Measurements from ENCODE around the gene ILKAP. TPM values are rescaled to one million over a fixed set of nuclear protein-coding genes. Genes with fewer than 3 reads are reported as not detected.

ILKAP gene
- total RNA-seq, 1 donor from 2014 or later = 17.7 TPM

DNA sequence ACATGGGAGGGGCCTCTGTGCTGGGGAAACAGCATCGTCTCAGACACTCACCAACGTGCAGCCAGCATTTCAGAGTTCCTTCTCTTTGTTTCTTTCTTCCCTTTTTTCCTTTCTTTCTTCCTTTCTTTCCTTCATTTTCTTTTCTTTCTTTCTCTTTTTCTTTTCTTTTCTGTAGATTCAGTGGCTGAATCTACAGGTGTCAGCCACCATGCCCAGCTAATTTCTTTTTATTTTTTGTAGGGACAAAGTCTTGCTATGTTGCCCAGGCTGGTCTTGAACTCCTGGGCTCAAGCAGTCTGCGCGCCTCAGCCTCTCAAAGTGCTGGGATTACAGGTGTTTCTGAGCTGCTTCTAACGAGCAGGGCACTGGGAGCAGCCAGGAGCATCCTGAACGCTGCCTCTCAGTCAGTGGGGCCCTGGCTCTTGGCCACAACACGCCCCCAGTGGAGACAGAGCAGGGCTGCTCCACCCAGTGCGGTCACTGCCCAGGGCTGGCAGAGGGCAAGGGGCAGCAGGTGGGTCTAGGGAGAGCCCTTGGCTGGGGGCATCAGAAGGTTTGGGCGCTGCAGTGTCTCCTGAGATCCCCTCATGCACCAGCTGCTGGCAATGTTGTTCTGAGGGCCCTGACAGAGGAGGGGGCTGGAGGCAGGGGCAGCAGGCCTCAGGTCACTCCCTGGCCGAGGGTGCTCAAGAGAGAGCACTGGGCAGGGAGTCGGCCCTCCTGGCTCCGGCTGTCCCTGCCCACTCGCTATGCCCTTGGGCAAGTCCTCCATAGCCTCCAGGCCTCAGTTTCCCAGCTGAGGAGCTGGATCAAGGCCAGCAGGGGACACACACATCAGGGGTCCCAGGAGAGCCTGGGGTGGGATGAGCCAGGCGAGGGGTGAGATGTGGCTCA, 69.7 kb downstream of the ILKAP start:
- no peak for DNase-seq

DNA sequence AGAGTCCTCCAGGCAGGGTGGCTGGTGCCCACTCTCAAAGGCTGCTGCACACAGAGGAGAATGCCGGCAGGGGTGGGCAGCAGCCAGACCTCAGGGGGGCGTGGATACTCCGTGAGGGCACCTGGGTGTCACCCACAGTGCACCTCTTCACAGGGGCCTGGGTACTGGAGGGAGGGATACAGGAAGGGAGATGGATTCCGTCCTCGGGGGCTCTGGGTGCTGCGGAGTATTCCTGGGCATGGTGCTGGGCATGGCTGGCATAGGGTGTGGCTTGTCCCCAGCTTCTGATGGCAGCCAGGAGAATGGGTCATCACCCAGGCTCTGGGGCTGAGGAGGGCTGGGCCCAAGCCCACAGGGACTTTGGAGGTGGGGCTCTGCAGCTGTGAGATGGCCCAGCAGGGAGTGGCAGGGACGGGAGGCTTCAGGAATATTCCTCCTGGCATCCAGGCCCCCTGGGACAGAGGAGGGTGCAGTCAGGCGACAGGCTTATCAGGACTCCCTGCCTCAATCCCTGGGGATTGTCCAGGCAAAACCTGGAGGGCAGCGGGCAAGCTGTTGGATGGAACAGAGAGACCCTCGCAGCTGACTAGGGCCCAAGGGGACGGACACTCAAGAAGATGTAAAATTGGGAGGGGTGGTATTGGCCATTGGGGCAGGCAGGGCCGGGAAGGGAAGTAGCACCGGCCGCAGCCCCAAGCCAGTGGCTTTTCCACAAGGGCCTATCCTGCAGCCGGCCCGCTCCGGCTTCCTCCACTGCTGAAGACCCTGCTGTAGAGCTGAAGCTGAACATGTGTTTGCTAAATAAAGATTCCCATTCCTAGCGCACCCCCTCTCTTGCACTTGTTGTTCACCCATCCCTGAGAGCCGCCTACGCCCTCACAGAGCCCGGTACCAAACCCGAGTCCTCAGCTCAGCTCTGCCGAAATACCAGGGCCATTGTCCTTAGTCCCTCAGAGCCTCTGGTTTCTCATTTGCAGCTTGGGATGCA, 70.7 kb downstream of the ILKAP start:
- DNase-seq = no peak

DNA sequence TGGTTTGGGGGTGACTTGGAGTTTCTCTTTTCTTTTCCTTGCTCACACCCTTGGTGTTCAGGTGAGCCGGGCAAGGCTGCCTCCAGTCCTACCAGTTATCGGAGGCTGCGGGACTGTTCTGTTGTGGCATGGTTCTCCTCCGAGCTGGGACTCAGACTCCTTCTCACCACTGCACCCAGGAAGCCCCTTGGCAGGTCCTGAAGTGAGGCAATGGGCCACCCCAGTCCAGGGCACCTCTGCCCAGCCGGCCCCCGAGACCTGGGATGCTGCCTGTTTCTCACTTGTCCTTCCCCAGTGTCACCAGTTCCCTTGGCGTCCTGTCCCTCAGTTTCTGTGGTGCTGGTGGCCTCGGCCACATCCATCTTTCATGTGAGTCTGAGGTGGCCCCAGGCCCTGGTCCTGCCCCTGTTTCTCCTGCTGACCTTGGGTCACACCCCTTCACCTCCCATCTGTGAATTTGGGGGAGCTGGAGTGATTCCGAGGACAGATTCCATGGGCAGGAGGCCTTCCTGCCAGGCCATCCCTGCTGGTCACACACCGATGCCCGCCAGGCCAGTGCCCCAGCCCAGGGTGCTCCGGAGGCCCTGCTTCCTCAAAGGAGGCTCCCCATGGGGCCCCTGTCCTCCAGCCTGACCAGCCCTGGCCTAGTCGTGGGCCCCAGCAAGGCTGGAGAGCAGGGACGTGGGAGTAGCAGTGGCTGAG, 71.6 kb downstream of the ILKAP start:
- DNase-seq = no peak

DNA sequence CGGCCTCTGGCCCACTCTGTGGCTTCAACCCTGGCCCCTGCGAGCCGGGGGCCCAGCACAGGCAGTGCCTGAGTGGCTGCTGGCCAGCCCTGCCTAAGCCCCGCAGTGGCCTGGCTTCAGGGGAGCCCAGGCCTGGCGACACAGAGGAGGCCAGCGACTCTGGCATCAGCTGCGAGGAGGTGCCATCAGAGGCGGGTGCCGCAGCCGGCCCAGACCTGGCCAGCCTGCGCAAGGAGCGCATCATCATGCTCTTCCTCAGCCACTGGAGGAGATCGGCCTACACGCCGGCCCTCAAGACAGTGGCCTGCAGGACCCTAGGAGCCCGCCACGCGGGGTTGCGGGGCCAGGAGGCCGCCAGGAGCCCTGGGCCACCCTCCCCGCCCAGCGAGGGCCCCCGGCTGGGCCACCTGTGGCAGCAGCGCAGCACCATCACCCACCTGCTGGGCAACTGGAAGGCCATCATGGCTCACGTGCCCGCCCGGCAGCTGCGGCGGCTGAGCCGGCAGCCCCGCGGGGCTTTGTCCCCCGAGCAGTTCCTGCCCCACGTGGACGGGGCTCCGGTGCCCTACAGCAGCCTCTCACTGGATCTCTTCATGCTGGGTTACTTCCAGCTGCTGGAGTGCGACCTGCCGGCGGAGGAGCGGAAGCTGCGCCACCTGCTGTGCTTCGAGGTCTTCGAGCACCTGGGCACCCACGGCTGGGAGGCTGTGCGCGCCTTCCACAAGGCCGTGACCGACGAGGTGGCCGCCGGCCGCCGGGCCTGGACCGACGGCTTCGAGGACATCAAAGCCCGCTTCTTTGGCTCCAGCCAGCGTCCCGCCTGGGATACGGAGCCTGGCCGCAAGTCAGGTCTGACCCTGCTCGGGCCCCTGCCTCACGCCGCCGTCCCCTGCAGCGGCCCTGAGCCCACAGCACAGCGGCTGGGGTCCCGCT, 72.5 kb downstream of the ILKAP start:
- DNase-seq = no peak

DNA sequence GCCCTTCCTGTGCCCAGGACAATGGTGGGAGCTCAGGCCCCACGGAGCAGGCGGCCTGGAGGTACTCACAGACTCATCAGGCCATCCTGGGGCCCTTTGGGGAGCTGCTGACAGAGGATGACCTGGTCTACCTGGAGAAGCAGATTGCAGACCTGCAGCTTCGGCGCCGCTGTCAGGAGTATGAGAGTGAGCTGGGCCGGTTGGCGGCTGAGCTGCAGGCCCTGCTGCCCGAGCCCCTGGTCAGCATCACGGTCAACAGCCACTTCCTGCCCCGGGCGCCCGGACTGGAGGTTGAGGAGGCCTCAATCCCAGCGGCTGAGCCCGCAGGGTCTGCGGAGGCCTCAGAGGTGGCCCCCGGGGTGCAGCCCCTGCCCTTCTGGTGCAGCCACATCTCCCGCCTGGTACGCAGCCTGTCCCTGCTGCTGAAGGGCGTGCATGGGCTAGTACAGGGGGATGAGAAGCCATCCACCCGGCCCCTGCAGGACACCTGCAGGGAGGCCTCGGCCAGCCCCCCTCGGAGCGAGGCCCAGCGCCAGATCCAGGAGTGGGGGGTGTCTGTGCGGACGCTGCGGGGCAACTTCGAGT, 73.3 kb downstream of the ILKAP start:
- DNase-seq = no peak

DNA sequence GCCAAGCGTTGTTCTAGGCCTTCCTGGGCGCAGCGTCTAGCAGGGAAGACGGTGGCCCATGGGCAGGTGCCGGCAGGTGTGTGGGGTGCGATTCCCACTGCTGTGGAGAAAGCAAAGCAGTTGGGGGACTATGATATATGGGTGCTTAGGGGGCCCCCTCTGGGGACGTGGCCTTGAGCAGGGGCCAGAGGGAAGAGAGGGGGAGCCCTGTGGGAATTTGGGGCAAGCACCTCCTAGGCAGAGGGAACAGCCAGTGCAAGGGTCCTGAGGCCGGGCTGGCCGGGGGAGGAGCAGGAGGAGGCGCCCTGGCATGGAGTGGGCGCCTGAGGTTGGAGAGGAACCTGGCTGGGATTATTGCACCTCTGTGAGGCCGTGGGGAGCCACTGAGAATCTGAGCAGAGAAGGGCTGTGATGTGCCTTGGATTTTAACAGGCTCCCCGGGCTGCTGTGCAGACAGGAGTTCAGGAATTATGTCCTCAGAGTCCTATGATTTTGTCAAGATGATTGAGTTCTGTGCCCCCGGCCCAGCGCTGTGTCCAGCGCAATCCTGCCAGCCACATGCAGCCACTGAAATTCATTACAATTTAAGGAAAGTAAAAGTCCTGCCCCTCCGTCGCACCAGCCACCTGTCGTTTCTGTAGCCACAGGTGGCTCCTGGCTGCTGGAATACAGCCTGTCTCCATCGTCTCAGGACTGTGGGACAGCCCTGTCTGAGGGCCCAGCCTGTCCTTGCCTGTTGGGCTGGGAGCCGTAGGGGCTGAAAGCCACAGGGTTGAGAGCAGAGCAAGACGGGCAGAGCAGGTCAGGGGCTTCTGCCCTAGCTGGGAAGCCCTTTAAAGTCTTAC, 74.1 kb downstream of the ILKAP start:
- no peak for DNase-seq

DNA sequence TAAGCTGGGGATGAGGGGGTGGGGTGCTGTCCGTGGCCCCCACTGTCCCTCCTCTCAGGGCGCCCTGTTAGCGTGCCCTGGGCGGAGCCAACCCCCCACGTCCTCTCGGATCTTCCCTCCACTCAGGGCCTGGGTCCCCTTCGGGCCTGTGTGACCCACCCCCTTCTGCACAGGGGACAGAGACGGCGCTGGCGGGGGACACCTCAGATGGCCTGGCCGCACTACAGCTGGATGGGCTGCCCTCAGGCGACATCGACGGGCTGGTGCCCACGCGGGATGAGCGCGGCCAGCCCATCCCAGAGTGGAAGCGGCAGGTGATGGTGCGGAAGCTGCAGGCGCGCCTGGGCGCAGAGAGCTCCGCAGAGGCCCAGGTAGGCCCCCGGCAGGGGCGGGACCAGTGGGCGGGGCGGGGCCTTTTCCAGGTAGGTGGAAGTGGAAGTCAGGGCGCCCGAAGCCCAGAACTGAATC, 74.9 kb downstream of the ILKAP start:
- no peak for DNase-seq

DNA sequence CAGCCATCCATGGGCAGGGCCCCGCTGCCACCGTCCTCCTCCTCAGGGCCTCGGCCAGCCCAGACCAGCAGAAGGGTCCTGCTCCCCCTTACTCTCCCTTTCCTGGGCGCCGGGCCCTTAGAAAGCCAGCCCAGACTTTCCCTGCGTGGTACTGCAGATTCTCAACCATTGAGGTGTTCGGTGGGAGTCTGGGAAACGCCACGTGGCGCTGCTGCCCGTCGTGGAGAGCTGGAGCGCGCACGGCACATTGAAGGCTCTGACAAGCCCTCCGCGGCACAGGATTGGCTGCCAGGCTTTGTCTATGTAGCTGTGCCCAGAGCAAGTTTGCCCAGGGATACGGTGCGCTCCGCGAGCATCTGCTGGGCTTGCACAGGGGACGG, 75.4 kb downstream of the ILKAP start:
- no peak for DNase-seq

DNA sequence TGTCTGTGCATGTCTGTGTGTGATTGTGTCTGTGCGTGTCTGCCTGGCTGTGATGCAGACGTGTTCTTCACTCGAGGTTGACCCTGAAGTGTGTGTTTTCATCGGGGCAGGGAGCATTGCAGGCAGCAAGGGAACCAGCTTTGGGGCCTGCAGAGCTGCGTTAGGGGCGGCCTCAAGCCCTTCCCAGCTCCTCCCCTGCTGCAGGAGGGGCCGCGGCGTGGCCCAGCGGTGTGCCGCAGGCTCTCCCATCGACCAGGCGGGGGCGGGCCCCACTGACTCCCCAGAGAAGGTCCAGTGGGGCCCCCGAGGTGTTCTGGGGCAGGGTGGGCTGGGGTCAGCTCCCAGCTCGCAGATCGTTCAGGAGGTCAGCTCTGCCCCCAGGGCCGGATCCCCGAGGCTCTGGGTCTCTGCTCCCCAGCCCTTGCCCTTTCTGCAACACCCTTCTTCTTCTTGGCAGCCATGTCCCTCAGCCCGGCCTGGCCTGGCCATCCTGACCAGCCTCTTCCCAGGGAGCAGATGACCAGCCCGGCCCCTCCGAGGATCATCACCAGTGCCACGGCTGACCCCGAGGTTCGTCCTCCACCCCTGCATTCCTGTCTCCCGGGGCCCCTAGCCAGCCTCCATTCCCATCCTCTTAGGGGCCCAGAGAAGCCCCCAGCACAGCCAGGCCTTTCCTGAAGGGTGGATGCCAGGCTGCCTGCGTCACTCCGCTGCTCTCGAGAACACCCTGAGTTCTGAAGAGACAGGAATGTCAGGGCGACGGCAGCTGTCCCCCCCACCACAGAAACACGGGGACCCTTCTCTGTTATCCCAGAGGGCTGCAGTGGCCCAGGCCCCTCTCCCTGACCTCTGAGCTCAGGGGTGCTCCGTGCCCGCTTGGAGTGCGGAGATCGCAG, 76.1 kb downstream of the ILKAP start:
- DNase-seq = peak; percentile 13

DNA sequence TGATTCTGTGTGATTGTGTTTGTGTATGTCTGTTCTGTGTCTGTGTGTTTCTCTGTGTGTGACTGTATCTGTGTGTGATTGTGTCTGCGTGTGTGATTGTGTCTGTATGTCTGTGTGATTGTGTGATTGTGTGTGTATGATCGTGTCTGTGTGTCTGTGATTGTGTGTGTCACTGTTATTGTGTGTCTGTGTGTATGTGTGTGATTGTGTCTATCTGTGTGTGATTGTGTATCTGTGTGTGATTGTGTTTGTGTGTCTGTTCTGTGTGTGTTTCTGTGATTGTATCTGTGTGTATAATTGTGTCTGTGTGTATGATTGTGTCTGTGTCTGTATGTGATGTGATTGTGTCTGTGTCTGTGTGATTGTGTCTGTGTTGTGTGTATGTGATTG, 76.7 kb downstream of the ILKAP start:
- no peak for DNase-seq

DNA sequence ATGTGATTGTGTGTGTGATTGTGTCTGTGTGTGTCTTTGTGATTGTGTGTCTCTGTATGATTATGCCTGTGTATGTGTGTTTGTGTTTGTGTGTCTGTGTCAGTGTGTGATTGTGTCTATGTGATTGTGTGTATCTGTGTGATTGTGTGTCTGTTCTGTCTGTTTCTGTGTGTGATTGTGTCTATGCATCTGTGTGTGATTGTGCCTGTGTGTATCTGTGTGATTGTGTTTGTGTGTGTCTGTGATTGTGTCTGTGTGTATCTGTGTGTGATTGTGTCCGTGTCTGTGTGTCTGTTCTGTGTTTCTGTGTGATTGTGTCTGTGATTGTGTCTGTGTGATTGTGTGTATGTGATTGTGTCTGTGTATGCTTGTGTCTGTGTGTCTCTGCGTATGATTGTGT, 77.2 kb downstream of the ILKAP start:
- DNase-seq = no peak

DNA sequence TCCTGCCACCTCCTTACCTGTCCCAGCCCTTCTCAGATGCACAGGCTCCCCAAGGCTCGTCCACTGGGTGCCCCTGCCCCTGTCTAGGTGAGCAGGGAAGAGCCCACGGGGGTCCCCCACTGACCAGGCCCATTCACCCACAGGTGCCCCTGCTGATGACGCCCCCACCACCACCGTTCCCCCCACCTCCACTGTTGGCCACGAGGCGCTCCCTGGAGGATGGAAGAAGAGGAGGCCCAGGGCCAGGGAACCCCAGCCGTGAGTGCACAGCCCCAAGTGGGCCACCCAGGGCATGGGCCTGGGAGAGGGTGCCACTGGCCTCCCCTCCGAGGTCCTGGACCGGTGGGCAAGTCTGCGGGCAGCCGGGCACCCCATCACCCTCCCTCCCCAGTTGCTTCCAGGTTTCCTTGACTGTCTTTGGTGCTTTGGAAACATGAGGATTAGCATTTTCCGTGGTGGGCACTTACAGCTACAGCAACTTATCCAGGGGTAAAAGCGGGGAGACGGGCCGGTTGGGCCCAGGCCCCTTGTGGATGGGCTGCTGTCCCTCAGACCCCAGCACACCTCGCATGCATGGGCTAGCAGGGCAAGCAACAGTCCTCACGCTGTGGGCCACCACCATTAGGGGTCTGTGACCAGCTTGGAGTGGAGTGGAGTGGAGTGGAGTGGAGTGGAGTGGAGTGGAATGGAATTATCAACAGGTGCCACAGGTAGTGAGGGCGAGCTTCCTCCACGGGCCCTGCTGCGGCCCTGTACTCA, 78.2 kb downstream of the ILKAP start:
- DNase-seq = no peak

DNA sequence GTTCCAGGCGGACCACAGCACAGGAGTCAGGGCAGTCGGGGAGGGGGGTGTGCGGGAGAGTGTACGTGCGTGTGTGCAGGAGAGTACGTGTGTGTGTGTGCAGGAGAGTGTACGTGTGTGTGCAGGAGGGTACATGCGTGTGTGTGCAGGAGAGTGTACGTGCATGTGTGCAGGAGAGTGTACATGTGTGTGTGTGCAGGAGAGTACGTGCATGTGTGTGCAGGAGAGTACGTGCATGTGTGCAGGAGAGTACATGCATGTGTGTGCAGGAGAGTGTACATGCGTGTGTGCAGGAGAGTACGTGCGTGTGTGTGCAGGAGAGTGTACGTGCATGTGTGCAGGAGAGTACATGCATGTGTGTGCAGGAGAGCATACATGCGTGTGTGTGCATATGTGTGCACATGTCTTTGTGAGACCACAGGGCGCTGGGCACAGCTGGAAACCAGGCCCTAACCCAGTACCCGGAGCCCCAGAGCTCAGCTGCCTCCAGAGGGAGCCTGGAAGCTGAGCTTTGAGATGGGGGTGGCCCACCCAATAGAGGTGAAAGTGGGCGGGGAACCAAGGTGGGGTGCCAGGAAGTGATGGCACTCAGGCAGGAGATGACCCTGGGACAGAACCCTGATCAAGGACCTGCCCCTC, 78.9 kb downstream of the ILKAP start:
- no peak for DNase-seq

DNA sequence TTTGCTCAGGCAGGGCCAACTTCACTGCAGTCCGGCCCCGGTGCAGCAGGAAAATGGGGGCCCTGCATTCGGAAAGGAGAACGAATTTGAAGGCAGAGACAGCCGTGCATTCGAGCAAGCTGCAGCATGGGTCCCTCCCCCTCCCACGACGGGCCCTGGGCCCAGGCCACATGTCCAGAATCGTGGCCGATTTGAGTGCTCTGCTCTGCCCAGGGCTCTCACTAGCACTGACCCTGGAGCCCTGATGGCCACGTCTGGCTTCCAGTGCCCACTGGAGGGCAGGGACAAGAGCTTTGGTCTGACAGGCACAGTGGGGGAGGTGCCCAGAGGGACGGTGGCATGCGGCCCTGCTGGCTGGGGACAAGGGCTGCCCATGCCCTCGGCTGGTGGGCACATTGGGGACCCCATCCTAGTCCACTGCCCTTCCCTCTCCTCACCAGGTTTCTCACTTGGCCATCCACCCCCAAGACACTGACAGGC, 79.5 kb downstream of the ILKAP start:
- DNase-seq = no peak

DNA sequence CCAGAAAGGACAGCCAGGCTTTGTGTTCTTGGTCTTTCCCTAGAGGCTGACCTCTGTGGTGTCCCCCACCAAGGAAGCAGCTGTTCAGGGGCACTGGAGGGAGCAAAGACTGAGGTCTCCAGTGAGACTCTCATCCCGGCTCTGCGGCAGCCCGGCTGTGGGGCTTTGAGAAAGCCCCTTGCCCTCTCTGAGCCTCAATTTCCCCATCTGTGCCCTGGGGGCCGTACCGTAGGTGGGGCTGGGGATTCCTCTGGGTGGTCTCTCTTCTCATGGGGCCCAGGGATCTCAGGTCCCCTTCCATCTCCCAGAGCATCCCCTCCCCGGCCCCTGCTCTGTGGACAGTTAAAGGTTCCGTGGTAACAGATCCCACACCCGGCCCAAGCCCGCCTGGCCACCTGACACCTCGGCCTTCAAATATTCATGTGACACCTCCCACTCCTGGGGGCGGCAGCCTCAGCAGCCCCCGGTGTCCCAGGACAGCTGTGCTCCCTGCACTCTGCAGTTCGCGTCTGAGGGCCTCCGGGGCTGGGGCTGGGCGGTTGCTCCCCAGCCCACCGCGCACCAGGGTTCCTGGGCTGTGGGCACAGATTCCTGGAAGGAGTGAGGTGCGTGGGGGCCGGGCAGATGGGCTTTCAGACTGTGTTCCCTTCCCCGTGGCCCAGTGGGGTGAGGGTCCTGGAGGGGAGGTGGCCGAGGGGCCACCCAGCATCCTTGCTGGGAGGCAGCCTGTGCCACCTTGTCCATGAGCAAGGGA, 80.1 kb downstream of the ILKAP start:
- DNase-seq = no peak

DNA sequence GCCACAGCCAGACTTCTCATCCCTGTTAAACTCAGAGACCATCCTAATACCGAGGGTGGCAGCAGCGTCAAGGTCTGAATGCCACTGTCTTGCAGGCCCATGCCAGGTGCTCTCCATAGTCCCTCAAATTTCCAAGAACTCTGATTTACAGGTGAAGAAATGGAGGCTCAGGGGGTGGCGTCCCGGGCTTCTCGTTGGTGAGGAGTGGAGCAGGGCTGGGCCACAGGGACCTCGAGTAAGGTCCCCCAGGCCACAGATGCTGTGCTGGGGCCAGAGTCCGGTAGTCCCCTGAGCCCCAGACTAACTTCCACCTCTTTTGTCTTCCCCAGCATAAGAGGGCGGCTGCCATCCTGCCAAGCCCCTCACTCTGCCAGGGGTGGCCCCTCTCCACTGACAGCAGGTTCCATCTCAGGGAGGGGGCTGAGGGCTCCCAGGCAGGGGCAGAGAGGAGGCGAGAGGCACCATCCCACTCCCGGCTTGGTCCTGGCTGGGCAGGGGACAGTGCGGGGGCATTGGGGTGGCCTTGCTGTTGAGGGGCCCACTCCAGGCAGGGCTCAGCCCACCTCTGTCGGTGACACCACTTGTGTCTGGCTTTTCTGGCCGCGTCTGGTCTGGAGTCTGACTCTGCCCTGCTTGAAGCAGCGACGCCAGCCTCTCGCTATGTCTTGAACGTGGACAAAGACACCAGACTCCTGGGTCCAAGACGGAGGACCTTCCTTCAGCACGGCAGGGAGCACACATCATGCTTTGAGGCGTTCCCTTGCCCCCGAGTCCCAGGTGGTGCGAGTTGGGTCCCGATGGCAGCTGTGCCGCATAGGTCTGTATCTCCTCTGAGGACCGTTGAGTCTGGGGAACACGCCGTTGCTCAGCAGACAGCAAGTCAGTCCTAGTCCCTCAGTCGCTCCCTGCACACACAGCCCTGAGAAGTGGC, 80.9 kb downstream of the ILKAP start:
- DNase-seq = no peak

Data from dermis blood vessel endothelial cell (primary cell).